ENCODE data around the gene FOXN1. TPM values are rescaled to one million over a fixed set of nuclear protein-coding genes. Genes with fewer than 3 reads are reported as not detected.
A peak's percentile ranks its signal among the peaks of the same experiment; 100 is the strongest.

FOXN1 gene
- total and polyA plus RNA-seq, 12 donors, result not detected

DNA sequence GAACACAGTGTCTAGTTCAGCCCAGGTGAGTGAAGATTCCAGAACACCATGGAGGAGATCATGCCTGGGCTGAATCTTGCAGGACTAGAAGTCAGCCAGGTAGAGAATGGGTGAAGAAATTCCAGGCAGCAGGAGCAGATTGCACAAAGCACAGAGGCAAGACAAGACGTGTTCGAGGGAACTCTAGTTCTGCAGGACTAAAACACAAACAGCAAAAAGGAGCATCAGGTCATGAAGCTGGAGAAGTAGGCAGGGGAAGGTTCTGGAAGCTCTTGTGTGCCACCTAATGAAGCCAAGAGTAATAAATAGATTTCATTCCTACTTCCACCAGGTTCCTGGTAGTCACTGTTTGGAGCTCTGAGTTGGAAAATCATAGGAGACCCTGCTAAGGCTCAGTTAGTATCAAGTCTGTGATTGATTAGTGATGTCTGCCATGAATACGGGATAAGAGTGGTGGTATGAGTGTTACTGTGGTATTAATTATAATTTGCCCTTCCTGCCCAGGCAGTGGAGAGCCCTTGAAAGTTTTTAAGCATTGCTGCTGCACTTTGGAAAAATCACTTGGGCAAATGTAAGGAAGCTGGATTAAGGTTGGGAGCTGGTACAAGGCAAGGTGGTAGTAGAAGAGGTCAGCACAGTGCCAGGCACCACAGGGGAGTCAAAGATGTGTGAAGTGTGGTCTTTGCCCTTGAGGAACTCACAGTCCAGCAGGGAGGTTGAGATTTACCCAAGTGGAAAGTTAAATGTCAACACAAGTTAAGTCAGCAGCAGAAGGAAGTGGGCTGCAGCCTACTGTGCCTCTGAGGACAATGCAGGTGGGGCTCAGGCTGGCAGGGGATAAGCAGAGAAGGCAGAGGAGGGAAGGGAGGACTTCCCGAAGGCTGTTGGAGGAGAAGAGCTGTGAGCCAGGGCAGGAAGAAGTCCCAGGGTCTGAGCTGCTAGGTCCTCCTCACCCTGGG, 13.5 kb upstream of the FOXN1 start:
- DNase-seq (no peak), ATAC-seq (no peak)
- Histone ChIP-seq H3K9me3 (no peaks in the 10 kb centered on the region), H3K36me3 (no peaks in the 10 kb centered on the region), H3K4me3 (no peak overlapping the region), H3K4me1 (no peaks in the 10 kb centered on the region), H3K27ac (no peak overlapping the region), H3K27me3 (peaks cover 0 to 29% (median 3%) of the 10 kb centered on the region in 7 donors)
- no peak for TF ChIP-seq CTCF (IDR thresholded peaks at IDR 0.05)
- intact Hi-C loops (cut with DNase I), result loop anchor here in 2 of 10 donors (5.0 to 10.0 kb wide), 2 partner anchors 68 to 120 kb away; partner anchors contain the start of gene RSKR (in 2 of the 2)
- 61 to 69% methylated on average over 4 of the region's 4 CpGs for WGBS, 2 donors

GRCh38 chr17:28493460-28493859, 12.7 kb upstream of the FOXN1 start:
- DNase-seq (no peak), ATAC-seq (no peak)
- 52 to 53% methylated on average over 9 of the region's 9 CpGs for WGBS, 2 donors
- no peak for TF ChIP-seq CTCF (IDR thresholded peaks at IDR 0.05)
- H3K4me3 ChIP-seq, result no peak overlapping the region
- no peaks in the 10 kb centered on the region for H3K4me1 ChIP-seq
- intact Hi-C loops (cut with DNase I), result loop anchor here in 2 of 10 donors (5.0 to 10.0 kb wide), 2 partner anchors 69 to 119 kb away; partner anchors contain the start of gene RSKR (in 2 of the 2)
- no peak overlapping the region for H3K27ac ChIP-seq
- no peaks in the 10 kb centered on the region for H3K9me3 ChIP-seq
- H3K27me3 ChIP-seq, result peaks cover 0 to 27% (median 3%) of the 10 kb centered on the region in 7 donors
- H3K36me3 ChIP-seq, result no peaks in the 10 kb centered on the region

DNA sequence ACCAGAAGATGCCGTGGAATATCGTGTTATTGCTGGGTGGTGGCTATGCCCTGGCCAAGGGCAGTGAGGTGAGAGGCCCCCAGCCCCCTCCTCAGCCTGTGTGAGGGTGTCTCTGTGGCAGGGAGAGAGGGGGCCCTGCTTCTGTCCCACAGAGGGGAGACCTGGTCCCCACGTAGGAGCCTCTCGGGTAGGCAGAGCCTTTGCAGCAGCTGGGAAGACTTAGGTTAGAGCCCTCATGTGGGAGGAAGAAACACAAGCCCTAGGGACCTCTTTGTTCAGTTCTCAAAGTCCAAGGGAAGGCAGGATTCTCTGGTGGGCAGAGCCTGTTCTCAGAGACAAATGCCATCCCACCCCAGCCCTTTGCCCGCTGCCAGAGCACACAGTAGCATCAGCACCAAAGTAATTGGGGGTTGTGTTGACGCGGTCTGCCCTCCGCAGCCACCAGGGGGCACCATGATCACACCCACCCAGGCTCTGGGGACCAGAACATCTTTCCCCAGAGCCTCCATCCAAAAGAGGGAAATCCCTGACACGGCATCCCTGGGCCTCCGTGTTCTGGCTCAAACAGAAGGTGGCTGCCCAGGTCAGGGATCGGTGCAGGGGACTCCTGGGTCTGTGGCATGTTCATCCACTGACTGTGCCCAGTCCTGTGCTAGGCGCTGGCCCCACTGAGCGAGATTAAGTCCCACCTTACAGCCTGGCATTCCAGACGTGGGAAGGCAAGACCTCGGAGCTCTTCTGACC, 11.5 kb upstream of the FOXN1 start:
- DNase-seq, result peak; percentile 55 to 78
- Histone ChIP-seq H3K4me3 (no peak overlapping the region), H3K27me3 (peaks cover 0 to 27% (median 3%) of the 10 kb centered on the region in 7 donors), H3K9me3 (no peaks in the 10 kb centered on the region), H3K36me3 (no peaks in the 10 kb centered on the region), H3K27ac (no peak overlapping the region), H3K4me1 (no peaks in the 10 kb centered on the region)
- WGBS, 2 donors, result 35 to 39% methylated on average over 15 of the region's 15 CpGs
- peak; percentile 76 to 89 (median 84) for TF ChIP-seq CTCF (IDR thresholded peaks at IDR 0.05)
- intact Hi-C loops (cut with DNase I), result loop anchor here (1.0 to 10.0 kb wide), 8 partner anchors 43 to 123 kb away; partner anchors contain the start of gene RSKR (in 4 of the 10)
- ATAC-seq, result peak; percentile 68 to 84 (median 80)

DNA sequence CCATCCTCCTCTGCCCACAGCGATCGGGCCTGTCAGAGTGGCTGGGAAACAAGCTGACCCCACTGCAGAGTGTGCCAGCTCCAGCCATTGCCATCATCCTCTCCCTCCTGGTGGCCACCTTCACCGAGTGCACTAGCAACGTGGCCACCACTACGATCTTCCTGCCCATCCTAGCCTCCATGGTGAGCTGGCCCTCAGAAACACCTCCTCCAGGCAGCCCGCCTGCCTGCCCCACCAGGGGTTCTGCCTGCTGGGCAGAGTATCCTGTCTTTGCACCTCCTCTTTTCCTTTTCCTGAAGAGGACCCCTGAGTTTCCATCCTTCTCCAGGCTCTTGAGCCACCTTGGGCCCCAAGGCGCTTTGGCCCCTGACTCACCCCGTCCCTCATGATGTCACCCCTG, 10.5 kb upstream of the FOXN1 start:
- 88 to 90% methylated on average over 8 of the region's 8 CpGs for WGBS, 2 donors
- Histone ChIP-seq H3K36me3 (no peaks in the 10 kb centered on the region), H3K4me1 (peaks cover 0 to 2% (median 0%) of the 10 kb centered on the region in 9 donors), H3K9me3 (no peaks in the 10 kb centered on the region), H3K27ac (no peak overlapping the region), H3K4me3 (no peak overlapping the region), H3K27me3 (peaks cover 0 to 27% (median 3%) of the 10 kb centered on the region in 7 donors)
- ATAC-seq (no peak), DNase-seq (no peak)
- no peak for TF ChIP-seq CTCF (IDR thresholded peaks at IDR 0.05)
- intact Hi-C loops (cut with DNase I), result loop anchor here (2.0 to 10.0 kb wide), 7 partner anchors 42 to 122 kb away; partner anchors contain the start of gene RSKR (in 2 of the 10)
